GM20431 (cell line): ENCODE data around the gene ADAM21.
"Not testable (repeated sequence)": the region's sequence is repeated elsewhere in the genome, so short reads cannot be mapped to it uniquely, and the experiment has no call there.

ENCODE experiments used
- in situ Hi-C: fragments of 300-500 bp; cut with MseI, MboI; formaldehyde crosslinking; loops from one replicate; pipeline ENCODE4 v1.15.0; 2020; ENCODE audit warnings: low sequenced_read_pairs; ENCODE audit not compliant: unreplicated experiment

The ADAM21 gene

GRCh38 chr14:70451874-70452273 lies at the start of gene ADAM21:
ADAM21 (plus strand) TSS chr14:70452174; CDS start chr14:70457500, 5,326 bp downstream.
- in situ Hi-C loops: no loop called here

- in situ Hi-C loops: not testable (repeated sequence)
Observed at GRCh38 chr14:70403335-70403734, 48.6 kb upstream of the ADAM21 start.

- in situ Hi-C loops: not testable (repeated sequence)
Observed at GRCh38 chr14:70406216-70406615, 45.8 kb upstream of the ADAM21 start.

DNA sequence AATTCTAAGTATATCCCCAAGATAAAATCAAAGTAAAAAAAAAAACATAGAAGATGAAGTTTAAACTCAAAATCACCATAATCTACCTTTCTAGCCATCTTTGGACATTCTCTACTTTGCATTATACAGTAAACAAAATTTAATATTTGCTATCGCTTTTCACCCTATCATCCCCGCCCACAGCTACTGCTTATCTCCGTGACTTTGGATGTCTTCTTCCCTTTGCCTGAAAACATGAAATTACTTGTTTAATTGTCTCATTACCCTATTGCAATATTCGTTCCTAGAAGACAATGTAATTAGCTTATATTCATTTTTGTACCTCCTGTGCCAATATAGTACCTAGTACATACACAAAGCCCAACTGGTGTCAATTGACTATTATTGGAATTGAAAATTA lies 44.4 kb upstream of the ADAM21 start:
- in situ Hi-C loops: no loop called here

GRCh38 chr14:70415788-70416187 lies 36.2 kb upstream of the ADAM21 start:
- in situ Hi-C loops: no loop called here

DNA sequence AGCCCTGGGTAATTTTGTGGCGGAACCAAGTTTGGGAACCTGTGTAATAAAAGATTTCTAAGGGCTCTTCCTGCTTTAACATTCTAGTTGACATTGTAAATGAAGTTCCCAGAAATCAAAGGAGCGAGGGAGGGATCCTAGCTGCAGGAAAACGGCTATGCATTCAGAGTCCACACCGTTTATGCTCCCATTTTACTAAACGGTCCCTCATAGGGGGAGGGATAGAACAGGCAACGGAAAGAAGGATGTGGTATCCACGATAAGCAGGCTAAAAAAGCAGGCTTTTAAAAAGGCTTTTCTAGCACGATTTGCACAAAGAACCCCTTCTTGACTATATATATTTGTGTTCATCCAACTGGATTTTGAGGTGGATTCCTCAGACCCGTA lies 35.6 kb upstream of the ADAM21 start:
- in situ Hi-C loops: no loop called here

GRCh38 chr14:70416725-70417349 lies 35.1 kb upstream of the ADAM21 start, which contains the start of gene SYNJ2BP:
SYNJ2BP (minus strand) TSS chr14:70417090; CDS start chr14:70416963, 127 bp downstream.
- in situ Hi-C loops: no loop called here

- in situ Hi-C loops: not testable (repeated sequence)
Observed at GRCh38 chr14:70419270-70419931, 32.6 kb upstream of the ADAM21 start.

DNA sequence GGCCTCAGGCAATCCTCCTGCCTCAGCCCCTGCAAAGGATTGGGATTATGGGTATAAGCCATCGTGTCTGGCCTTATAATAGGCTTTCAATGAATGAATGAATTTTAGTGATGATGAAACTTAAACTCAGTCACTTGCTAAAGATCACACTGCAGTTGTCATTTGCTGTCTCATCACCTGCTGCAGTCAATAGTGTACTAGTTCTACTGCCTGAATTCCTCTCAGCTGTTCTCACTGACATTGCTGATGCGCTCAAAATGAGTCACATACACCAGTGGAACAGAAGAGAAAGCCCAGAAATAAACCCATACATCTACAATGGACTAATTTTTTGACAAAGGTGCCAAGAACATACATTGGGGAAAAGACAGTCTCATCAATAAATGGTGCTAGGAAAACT lies 29.4 kb upstream of the ADAM21 start:
- in situ Hi-C loops: no loop called here

DNA sequence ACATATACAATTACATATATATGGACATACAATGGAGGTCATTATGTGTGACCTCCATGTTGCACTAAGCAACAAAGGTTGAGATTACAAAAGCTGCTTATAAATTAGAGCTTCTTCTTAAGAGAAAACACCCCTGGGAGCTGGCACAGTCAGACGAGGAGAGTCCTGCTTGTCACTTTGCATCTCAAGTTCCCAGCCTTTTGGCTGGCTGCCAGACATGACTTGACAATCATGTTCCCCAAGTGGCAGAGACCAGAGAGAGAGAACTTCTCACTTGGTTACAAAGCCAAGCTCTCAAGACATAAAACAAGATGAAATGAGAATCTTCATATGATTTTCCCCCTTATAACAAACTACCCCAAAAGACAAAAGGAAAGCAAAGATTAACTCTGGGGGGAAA lies 26.6 kb upstream of the ADAM21 start:
- in situ Hi-C loops: no loop called here

DNA sequence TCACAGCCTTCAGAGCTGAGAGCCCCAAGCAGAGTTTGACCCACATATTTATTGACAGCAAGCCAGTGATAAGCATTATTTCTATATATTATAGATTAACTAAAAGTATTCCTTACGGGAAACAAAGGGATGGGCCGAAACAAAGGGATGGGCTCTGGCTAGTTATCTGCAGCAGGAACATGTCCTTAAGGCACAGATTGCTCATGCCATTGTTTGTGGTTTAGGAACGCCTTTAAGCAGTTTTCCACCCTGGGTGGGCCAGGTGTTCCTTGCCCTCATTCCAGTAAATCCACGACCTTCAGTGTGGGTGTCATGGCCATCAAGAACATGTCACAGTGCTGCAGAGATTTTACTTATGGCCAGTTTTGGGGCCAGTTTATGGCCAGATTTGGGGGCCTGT lies 25.4 kb upstream of the ADAM21 start:
- in situ Hi-C loops: not testable (repeated sequence)

- in situ Hi-C loops: no loop called here
Observed at GRCh38 chr14:70436867-70437266, 15.1 kb upstream of the ADAM21 start.

GRCh38 chr14:70441641-70442040 lies 10.3 kb upstream of the ADAM21 start:
- in situ Hi-C loops: no loop called here

- in situ Hi-C loops: no loop called here
Observed at GRCh38 chr14:70442750-70443149, 9.2 kb upstream of the ADAM21 start.

- in situ Hi-C loops: no loop called here
Observed at GRCh38 chr14:70448633-70449340, 3.2 kb upstream of the ADAM21 start.

GRCh38 chr14:70454731-70455130 lies 2.8 kb downstream of the ADAM21 start:
- in situ Hi-C loops: no loop called here

DNA sequence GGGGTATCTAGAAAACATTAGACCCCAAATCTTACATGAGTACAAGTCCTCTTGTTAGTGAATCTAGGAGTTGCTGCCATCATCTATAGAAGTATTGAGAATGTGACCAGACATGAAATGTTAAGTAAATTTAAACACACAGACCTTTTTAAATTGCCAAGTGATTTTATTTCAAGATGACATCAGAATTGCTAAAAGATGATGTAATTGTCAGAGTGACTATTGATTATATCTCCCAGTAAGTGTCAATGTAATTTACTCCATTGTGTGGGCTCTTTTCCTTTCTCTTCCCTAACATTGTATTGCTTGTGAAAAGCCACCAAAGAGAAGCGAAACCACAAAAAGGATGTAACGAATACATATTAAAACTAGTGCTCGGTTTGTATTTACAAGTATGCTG lies 16.8 kb downstream of the ADAM21 start:
- in situ Hi-C loops: no loop called here

DNA sequence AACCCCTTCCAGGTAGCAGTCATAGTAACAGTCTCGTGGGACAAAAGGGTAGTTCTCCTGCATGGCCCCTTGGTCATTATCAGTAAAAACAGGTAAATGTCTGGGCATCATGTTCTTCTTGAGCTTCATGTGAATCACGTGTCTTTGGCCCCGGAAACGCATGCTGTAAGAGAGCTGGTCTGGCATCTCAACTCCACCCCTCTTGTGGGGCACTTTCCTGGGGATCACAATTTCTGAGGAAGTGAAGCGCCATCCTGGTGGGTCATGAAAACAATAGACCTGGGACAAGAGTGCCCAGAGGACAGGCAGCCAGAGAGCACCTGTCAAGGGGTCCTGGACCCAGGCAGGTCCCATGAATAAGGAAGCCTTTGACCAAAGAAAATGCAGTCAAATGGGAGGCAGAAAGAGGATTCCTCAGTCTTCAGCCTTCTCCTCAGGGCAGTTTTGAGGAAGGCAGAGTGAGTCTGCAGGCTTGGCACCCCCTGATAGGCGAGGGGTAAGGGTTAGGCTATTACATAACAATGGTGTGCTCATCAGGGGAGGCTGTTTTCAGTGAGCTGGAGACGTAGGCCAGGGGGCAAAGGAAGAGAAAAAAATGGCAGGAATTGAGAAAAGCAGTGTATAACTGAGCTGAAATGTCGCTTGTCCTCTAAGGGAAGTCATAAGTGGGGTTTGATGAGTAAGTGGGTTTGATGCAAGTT lies 19.0 kb downstream of the ADAM21 start:
- in situ Hi-C loops: not testable (repeated sequence)

GRCh38 chr14:70472253-70473159 lies 20.5 kb downstream of the ADAM21 start:
- in situ Hi-C loops: no loop called here

GRCh38 chr14:70473825-70474224 lies 21.9 kb downstream of the ADAM21 start:
- in situ Hi-C loops: no loop called here
